GM12878 (cell line): ENCODE results near the gene ZDHHC18. TPM values are rescaled to one million over a fixed set of nuclear protein-coding genes. Genes with fewer than 3 reads are reported as not detected.

ENCODE experiments used
- ATAC-seq: fragments of 200-7000 bp; cut with Tn5 transposase; 3 replicates; pipeline ENCODE4 v1.9.1; 2020; ENCODE audit warnings: mild to moderate bottlenecking, moderate library complexity
- BruUV-seq: library from RNA; stranded (reverse); fragments of 400-500 nt; replicated peaks from 2 replicates; lab custom pipeline; 2021; lab: Mats Ljungman, UMichigan
- CTCF ChIA-PET: fragments of 300-600 bp; sonication (Branson Sonifier 250); formaldehyde crosslinking; extraction: SDS; loops from one replicate; lab custom pipeline; 2021; ENCODE audit warnings: inconsistent platforms; lab: Yijun Ruan, JAX
- POLR2A ChIA-PET: fragments of 350-600 bp; formaldehyde crosslinking; extraction: SDS; loops from one replicate; lab custom pipeline; 2021; ENCODE audit warnings: inconsistent platforms; lab: Charles Lee
- RAD21 ChIA-PET: fragments of 300-600 bp; sonication (Branson Sonifier 250); formaldehyde crosslinking; loops from one replicate; lab custom pipeline; 2023; ENCODE audit warnings: antibody characterized with exemption; ENCODE audit not compliant: unreplicated experiment; lab: Charles Lee
- SMC1A ChIA-PET: fragments of 300-600 bp; sonication (Branson Sonifier 250); formaldehyde crosslinking; loops from one replicate; lab custom pipeline; 2023; ENCODE audit not compliant: unreplicated experiment, uncharacterized antibody; lab: Charles Lee
- DNase-seq: peaks from one replicate; pipeline ENCODE4 v3.0.0-alpha.2; 2011; ENCODE audit warnings: low read depth, low spot score
- FAIRE-seq: peaks from 3 replicates; lab custom pipeline; 2011; peaks lifted over from hg19 to GRCh38; lab: Jason Lieb, UNC
- H2AFZ ChIP-seq: 2 replicates; pipeline ENCODE4 v1.6.0; 2011; ENCODE audit warnings: low read depth, low read length, control low read depth; ENCODE audit not compliant: control insufficient read depth
- H3K27ac ChIP-seq: 2 replicates; pipeline ENCODE4 v1.5.1; 2011; ENCODE audit warnings: control low read depth; ENCODE audit not compliant: control insufficient read depth, insufficient read depth
- H3K27me3 ChIP-seq, 2 experiments: replicated peaks in 1 of 2; 2 replicates each; pipeline versions ENCODE4 v1.6.0 to v1.6.1; 2011; ENCODE audit warnings: low read length in 1 of 2; ENCODE audit not compliant: control insufficient read depth in 2 of 2, insufficient read depth in 2 of 2
- H3K36me3 ChIP-seq, 2 experiments: 2 replicates each; pipeline ENCODE4 v1.5.1; 2011; ENCODE audit warnings: low read length in 1 of 2; ENCODE audit not compliant: control insufficient read depth in 2 of 2, insufficient read depth in 2 of 2
- H3K4me1 ChIP-seq: 2 replicates; pipeline ENCODE4 v1.6.1; 2011; ENCODE audit warnings: mild to moderate bottlenecking, low read length, moderate library complexity, mixed read lengths; ENCODE audit not compliant: control insufficient read depth, insufficient read depth
- H3K4me2 ChIP-seq: 2 replicates; pipeline ENCODE4 v1.6.0; 2011; ENCODE audit warnings: control low read depth; ENCODE audit not compliant: control insufficient read depth, insufficient read depth
- H3K4me3 ChIP-seq: fragments of 200-600 bp; sonication (generic); 2 replicates; pipeline ENCODE4 v1.5.1; 2016
- H3K79me2 ChIP-seq: 2 replicates; pipeline ENCODE4 v1.6.0; 2011; ENCODE audit warnings: low read length; ENCODE audit not compliant: control insufficient read depth, insufficient read depth
- H3K9ac ChIP-seq: 2 replicates; pipeline ENCODE4 v1.8.0; 2011; ENCODE audit warnings: low read length, control low read depth, mixed read lengths; ENCODE audit not compliant: control insufficient read depth, insufficient read depth
- H3K9me3 ChIP-seq: replicated peaks from 3 replicates; pipeline ENCODE4 v1.5.1; 2011; ENCODE audit warnings: mild to moderate bottlenecking, low read length; ENCODE audit not compliant: control insufficient read depth, insufficient read depth
- H4K20me1 ChIP-seq: 2 replicates; pipeline ENCODE4 v1.6.0; 2011; ENCODE audit not compliant: control insufficient read depth, insufficient read depth
- MXI1 ChIP-seq: fragments of 150-350 bp; IDR thresholded peaks from 2 replicates; pipeline ENCODE4 v1.6.1; 2011; ENCODE audit warnings: low read depth, mild to moderate bottlenecking, inconsistent platforms, low read length, improper control_type of control experiment
- RAD21 ChIP-seq: IDR thresholded peaks from 2 replicates; pipeline ENCODE4 v1.6.1; 2011; ENCODE audit warnings: mild to moderate bottlenecking, low read depth, low read length, moderate library complexity; ENCODE audit not compliant: insufficient read depth
- STAT1 ChIP-seq: fragments of 450-650 bp; conservative IDR thresholded peaks from 2 replicates; pipeline ENCODE4 v1.6.1; 2014; ENCODE audit warnings: antibody characterized with exemption, mild to moderate bottlenecking
- TCF12 ChIP-seq: IDR thresholded peaks from 2 replicates; pipeline ENCODE4 v1.6.1; 2011; ENCODE audit warnings: low read depth, mild to moderate bottlenecking, low read length
- ZZZ3 ChIP-seq: IDR thresholded peaks from 2 replicates; pipeline ENCODE4 v1.6.1; 2011; ENCODE audit warnings: low read depth; ENCODE audit not compliant: control insufficient read depth, insufficient read length
- WGBS: methylation state at CpG from one replicate; pipeline ENCODE4 v1.1.6; 2016; ENCODE audit warnings: low lambda C conversion rate; ENCODE audit not compliant: insufficient replicate concordance, insufficient coverage; ENCODE audit errors: missing lambda C conversion rate; 5-methylcytosine and 5-hydroxymethylcytosine counted together
- in situ Hi-C: fragments of 300-500 bp; cut with MboI; formaldehyde crosslinking; loops from 9 replicates; pipeline ENCODE4 v1.14.3; 2018; ENCODE audit warnings: mixed read lengths
- intact Hi-C: fragments of 100-400 bp; cut with micrococcal nuclease; formaldehyde crosslinking; loops from one replicate; pipeline ENCODE4 v1.14.2; 2022; ENCODE audit not compliant: unreplicated experiment
- polyA plus RNA-seq, 11 experiments: library from polyadenylated mRNA; depleted of rRNA in 4 of 11; unstranded in 6 of 11; stranded (reverse) in 5 of 11; fragments of >200 nt; fragmentation: Nextera tagmentation in 4 of 11; fragmentation: Illumina TruSeq in 1 of 11; extraction: Ambion mirVana in 4 of 11; extraction: Trizol in 1 of 11; gene quantifications; 1 replicate in 1 of 11; 2 replicates in 10 of 11; pipeline versions ENCODE4 v1.2.1 to v1.2.3, GENCODE V29; 2011 to 2016; ENCODE audit warnings: inconsistent platforms in 2 of 11, missing spikeins in 2 of 11, low read depth in 1 of 11
- total RNA-seq, 4 experiments: library from RNA; depleted of rRNA in 3 of 4; stranded (reverse); fragments of >200 nt in 3 of 4; fragmentation: Illumina TruSeq in 1 of 4; extraction: Trizol in 1 of 4; gene quantifications; 2 replicates each; pipeline versions ENCODE4 v1.2.1 to v1.2.3, GENCODE V29; 2013 to 2021

The ZDHHC18 gene
- total and polyA plus RNA-seq, 10 of the 15 experiments (the other 5 are each of a cell fraction or from before 2014, with no cell fraction given), result 0.40 to 81.2 (median 21.3) TPM

- TF ChIP-seq MXI1 (no peak), ZZZ3 (no peak), RAD21 (no peak), TCF12 (no peak)
These were observed 48.4 kb downstream of the ZDHHC18 start (continued) for GRCh38 chr1:26874896-26875295.

- ChIA-PET POLR2A (interaction anchor here (1.0 kb wide), 1 partner anchor 57 kb away, joined by 3 read pairs; no protein-coding TSS in a partner anchor), SMC1A (interaction anchor here (0.6 to 3.7 kb wide), 8 partner anchors 10 to 275 kb away, joined by 3 to 22 read pairs (median 8); no protein-coding TSS in a partner anchor), CTCF (interaction anchor here (0.7 to 3.8 kb wide), 11 partner anchors 10 to 266 kb away, joined by 3 to 36 read pairs (median 6); no protein-coding TSS in a partner anchor), RAD21 (interaction anchor here (0.9 to 2.9 kb wide), 3 partner anchors 10 to 275 kb away, joined by 3 to 13 read pairs (median 3); no protein-coding TSS in a partner anchor)
- no peak for ATAC-seq
- Histone ChIP-seq H3K4me3 (no peak overlapping the region), H4K20me1 (no peaks in the 10 kb centered on the region), H3K79me2 (no peaks in the 10 kb centered on the region), H3K4me2 (no peak overlapping the region), H2AFZ (no peak overlapping the region), H3K27ac (no peak overlapping the region), H3K27me3 (no peaks in the 10 kb centered on the region), H3K4me1 (no peaks in the 10 kb centered on the region), H3K36me3 (peaks cover 11 to 31% of the 10 kb centered on the region in 2 experiments), H3K9ac (no peak overlapping the region), H3K9me3 (no peaks in the 10 kb centered on the region)
- no peak for TF ChIP-seq STAT1
- FAIRE-seq, result no peak
- in situ Hi-C loops (loop anchor here (5.0 kb wide), 2 partner anchors 65 to 270 kb away; no protein-coding TSS in a partner anchor), intact Hi-C loops (loop anchor here (5.0 kb wide), 1 partner anchor 85 kb away; no protein-coding TSS in a partner anchor)
- BruUV-seq, result TSS peak; percentile 55
- 48% methylated on average over 2 of the region's 2 CpGs for WGBS
- DNase-seq, result no peak
These were observed 50.8 kb downstream of the ZDHHC18 start for GRCh38 chr1:26877326-26877725.
